Stimulated activated CD8-positive, alpha-beta memory T cell treated with anti-CD3 and anti-CD28 coated beads, Interleukin-12 subunit alpha, Interleukin-12 subunit beta, amount 100 ng/mL, for 1 hour (primary cell): ENCODE data around the gene MAP3K13.
"Not testable (repeated sequence)": the region's sequence is repeated elsewhere in the genome, so short reads cannot be mapped to it uniquely, and the experiment has no call there.

Experiments used
- DNase-seq: peaks from one replicate; pipeline ENCODE4 v3.0.0-alpha.2; 2020; ENCODE audit warnings: low read depth

The MAP3K13 gene

DNA sequence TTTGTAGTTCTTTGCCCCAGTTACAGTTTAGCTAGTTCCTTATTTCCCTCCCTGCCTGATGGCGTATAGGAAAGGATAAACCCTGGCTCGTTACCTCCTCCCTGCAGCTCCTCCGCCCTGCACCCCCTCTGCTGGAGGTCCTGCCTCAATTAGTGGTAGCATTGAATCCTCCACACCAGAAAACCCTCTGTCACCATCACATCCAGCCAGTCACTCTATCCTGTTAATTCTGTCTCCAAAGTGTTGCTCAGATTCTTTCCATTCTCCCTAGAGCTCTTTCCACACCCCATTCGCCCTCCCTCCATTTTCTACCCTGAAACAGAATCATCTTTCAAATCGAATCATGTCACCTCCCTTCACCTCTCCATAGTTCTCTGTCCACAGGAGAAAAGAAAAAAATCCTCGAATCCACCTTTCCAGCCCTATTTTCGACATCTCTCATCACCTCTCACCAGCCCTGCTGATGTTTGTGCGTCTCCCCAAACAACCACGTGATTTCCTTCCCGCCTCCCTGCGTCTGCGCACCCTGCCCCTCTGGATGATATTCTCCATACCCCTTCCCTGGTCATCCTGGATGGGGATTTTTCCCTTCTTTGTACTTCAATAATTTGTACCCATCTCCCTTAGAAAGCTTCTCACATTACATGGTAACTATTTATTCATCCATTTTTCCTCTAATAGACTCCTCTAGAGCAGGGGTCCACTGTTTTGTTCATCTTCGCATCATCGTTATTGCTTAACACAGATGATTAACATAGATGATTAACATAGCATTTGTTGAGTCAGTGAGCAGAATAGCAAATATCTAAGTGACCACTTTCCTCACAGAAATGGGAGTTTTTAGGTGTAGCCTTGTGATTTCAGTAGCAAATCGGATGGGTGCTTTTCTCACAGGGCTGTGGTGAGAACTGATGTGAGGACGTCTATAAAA is 37.1 kb downstream of the MAP3K13 start:
- no peak for DNase-seq

DNA sequence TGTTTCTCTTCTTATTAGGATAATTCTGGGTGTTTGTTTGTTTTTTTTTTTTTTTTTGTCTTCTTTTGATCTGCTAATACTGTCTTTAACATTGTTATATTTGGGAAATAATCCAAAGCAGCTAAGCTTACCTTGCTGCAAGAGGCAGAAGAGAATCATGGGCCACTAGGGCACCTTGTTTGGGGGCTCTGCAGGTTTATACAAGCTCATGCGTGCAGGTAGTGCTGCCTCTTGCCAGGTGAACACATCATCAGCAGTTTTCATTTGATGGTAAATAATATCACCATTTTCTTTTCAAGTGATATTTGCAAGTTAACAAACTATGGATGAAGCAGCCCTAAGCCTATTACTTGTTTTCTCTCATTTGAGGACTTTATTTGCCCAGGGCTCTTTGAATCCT is 37.9 kb downstream of the MAP3K13 start:
- no peak for DNase-seq

DNA sequence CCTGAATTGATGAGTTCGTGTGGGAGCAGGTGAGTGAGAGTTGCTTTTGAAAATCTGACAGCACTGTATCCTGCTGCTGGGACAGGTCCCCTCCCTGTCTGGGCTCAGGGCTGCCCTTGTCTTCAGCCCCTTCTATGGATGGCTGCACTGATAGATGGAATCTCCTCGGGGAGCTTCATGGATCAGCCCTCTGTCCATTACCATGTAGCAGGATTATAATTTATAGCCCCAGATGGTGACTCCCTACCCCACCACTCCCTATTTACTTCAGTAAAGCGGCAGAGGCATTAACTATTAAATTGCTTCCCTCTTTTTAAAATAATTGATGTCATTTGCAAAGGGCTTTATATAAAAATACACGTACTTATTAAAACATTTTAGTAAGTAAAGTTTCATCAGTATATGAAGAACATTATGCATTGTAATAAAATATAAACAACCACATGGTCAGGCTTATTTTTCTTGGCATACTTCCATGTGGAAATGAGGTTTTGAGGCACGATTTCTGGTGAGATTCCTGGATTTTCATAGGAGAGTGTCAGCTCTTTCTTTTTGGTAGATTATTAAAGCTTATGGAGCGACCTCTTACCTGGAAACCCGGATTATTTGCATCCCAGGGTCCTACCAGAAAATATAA is 38.5 kb downstream of the MAP3K13 start:
- no peak for DNase-seq

DNA sequence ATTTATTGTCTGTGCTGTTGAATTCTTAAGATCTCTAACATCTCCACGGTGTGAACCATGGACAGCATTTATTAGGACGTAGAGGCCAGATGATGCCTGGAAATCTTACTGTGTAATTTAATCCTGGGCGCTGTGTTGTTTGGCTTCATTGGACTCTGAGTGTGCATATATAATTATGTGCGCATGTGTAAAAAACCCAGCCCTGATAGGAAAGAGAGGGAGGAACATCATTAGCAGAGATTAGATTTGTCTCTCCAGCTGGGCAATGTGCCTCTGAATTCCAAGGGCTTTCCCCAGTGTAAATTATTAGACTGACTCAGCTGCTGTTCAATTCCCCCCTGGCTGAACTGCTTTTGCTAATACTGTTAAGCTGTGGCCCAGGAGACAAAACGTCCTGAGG is 39.6 kb downstream of the MAP3K13 start:
- DNase-seq = no peak

DNA sequence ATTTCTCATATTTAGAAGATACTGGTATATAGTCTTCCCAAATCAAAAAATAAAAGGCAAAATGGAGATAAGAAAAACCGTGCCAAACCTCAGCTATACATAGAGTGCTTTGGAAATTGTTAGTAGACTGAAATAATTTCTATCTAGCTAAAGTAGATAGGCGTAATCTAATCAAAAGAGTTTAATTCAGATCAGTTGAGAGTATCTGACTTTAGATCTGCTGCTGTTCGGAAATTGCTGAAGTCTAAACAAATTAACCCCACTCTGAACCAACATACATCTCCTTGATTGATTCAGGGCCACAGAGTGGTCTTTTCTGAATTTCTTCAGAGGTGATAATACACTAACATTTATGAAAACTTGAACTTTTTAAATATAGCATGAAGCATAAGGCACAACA is 40.1 kb downstream of the MAP3K13 start:
- DNase-seq = no peak

DNA sequence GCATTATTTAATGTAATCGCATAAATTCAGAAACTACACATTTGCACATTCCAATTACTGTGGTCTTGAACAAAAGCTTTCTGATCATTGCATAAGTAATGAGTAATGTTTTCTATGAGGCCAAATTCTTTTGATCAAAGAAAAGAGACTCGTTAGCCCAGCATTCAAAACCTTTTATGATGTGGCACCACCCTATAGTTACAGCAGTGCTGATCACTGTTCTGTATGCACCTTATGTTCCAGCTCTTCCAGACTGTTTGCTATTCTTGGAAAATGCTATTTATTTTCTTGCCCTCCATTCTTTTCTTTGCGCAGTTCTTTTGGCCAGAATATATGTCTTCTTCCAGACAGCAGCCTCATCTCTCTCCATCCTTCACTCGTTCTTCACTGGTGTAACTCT is 42.3 kb downstream of the MAP3K13 start:
- no peak for DNase-seq

DNA sequence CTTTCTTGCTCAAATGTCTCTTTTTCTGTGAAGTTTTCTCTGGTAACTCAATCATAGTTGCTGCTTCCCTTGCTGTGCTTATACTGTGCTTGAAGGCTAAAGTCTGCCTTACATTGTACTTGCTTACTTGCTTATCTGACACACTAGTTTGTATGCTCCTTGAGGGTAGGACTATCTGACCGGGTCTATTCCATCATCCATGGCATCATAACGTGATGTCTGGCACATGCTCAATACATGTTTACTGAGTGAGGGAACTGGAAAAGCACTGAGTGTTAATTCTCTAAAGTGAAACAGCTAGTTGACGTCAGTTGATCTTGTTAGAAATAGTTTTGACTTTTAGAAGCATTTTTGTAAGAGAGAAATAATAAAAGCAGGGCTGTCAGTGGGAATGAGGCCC is 42.7 kb downstream of the MAP3K13 start:
- DNase-seq = no peak

DNA sequence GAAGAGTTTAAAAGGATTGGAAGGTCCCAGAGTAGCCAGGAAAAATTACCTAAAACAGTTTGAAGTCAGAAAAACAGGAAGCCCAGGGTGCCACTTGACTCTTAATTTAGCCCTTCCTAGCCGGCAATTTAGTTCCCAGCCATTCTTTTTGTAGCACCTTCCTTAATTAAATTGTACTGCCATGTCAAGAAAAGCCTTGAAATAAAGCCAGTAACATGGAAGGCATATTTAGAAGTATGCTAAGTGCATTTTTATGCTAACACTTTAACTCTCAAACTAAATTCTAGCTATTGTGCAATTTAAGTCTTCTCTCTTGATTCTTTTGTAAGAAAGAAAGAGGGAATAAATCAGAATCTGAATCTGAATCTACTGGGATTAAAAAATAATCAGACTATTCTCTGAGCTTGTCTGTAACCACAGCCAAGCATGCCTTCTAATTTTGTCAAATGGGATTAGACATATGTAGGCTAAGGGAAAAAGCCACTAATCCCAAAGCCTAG is 43.2 kb downstream of the MAP3K13 start:
- no peak for DNase-seq

DNA sequence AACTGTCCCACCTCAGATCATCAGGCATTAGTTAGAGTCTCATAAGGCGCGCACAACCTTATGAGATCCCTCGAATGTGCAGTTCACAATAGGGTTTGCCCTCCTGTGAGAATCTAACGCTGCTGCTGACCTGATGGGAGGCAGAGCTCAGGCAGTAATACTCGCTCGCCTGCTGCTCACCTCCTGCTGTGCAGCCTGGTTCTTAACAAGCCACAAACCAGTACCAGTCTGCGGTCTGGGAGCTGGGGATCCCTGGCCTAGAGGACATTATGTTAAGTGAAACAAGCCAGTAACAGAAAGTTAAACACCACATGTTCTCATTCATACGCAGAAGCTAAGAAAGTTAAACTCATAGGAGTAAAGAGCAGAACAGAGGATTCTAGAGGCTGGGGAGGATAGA is 47.0 kb downstream of the MAP3K13 start:
- no peak for DNase-seq

DNA sequence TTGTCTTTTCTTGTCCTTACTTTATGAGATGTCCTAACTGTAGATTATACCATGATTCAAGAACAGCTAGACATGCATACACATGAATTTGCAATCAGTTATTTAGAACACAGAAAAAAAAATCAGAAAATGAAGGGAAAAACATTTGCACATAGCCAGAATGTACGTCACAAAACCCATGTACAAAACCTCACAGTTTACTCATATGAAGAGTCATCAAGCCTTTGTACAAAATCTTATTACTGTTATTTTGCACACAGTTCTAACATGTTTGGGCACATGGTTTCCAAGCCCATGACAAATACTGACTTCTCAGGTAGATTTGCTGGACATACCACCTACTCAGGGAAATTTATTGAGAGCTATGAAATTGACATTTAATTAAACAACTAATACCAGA is 48.2 kb downstream of the MAP3K13 start:
- no peak for DNase-seq

DNA sequence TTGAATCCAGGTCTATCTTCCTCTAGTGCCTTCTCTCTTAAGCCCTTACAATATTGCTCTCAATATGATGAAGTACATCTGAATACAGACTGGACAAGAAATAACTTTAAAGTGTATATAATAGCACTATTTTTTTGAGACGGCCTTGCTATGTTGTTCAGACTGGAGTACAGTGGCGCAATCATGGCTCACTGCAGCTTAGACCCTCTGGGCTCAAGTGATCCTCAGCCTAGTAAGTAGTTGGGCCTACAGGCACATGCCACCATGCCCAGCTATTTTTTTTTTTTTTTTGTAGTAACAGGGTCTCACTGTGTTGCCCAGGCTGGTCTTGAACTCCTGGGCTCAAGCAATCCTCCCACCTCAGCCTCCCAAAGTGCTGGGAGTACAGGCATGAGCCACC is 53.6 kb downstream of the MAP3K13 start:
- no peak for DNase-seq

DNA sequence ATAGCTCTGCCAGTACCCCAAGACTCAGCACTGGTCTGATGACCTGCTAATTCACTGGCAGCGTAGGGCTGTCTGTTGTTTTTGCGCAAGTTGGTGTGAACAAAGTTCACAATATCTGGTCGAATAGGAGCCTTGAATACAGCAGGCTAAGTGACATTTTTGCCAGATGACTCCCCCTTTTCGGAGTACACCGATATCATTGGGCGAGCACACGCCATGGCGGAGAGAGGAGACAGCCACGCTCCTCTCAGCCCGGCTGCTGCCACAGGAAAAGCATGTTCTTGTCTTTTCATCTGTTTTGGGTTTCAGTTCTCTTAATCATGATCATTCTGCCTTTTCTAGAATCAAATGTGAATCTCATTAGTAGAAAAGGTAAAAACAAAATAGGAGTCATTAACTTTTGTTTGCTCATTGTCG is 55.6 kb downstream of the MAP3K13 start:
- not testable (repeated sequence) for DNase-seq

DNA sequence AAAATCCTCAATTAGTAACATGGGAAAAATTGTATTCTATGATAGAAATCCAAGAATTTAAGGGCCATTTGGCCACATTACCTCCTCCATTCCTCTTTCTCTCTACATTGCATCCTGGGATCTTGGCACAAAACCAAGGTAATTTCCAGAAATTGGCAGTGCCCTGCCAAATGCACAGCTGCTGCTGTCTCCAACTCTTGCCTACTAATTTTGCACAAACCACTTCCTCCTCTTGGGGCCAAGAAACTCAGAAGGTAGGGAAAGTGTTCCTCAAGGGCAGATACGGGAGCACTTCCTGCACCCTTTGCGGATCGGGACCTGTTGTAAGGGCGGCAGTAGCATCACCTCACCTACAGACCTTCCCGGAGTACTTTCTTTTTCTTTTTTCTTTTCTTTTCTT is 57.8 kb downstream of the MAP3K13 start:
- DNase-seq = no peak

DNA sequence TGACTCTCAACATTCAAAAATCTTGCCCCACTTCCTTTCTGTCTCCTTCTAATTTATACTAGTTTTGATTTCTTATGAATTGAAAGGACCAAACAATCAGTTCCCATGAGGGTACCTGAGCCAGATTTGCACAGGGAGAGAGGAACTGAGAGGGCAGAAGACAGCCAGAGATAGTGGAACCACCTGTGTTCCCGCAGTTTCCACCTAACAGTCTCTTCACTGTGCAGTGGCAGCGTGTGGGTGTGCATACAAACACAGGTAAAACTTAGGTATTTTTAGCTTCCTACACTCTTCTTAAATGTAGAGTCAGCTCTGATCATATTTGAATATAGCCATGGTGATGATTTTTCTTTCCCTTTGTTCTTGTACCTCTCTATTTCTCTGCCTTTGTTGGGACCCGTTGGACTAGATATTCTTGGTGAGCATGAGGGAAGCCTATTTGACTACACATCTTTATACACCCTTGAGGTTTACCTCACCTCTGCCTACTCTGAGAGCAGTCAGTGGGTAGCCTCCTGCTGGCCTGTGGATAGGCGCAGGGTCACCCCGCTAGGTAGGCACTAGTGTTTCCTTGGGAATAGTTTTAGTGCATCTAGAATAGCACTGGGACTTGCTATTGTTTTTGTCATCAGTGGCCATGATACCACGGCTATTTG is 58.8 kb downstream of the MAP3K13 start:
- DNase-seq = no peak

DNA sequence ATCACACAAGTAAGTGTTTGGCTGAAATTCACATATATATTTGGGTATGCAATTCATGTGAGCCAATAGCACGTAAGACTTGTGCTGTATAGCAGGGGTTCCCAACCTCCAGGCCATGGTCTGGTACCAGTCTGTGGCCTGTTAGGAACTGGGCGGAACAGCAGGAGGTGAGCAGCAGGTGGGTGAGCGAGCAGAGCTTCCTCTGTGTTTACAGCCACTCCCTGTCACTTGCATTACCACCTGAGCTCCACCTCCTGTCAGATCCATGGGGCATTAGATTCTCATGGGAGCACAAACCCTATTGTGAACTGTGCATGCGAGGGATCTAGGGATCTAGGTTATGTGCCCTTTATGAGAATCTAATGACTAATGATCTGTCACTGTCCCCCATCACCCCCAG is 59.7 kb downstream of the MAP3K13 start:
- no peak for DNase-seq

DNA sequence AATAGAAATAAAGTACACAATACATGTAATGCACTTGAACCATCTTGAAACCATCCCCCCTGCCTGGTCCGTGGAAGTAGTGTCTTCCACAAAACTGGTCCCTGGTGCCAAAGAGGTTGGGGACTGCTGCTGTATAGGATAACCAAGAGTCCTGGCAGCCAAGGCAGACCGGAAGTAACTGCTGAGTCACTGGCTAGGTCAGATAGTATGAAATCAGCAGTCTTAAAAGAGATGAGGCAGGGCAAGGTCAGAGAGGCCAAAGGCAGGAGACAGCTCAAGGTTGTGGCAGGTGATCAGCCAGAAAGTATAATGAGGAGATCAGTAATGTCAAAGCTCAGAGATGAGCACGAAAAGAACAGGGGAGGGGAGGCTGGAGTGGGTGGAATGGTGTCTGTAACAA is 60.2 kb downstream of the MAP3K13 start:
- DNase-seq = no peak

DNA sequence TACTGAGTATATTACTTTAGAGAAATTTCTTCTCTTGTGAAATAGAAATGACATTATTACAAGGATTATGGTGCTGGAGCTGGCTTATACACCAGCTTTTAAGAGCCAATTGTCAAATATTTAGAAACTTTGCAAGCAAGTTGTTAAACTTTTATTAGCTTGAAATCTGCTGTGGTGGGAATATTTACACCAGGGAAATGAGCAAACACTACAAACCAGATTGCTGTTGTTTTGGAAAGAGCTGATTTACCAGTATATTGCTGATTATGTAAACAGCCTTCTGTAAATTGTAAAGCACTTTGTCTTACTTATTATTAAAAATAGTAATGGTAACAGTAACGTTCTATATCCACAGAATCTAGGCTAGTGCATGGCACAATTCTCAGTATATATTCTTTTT is 61.5 kb downstream of the MAP3K13 start:
- DNase-seq = no peak

DNA sequence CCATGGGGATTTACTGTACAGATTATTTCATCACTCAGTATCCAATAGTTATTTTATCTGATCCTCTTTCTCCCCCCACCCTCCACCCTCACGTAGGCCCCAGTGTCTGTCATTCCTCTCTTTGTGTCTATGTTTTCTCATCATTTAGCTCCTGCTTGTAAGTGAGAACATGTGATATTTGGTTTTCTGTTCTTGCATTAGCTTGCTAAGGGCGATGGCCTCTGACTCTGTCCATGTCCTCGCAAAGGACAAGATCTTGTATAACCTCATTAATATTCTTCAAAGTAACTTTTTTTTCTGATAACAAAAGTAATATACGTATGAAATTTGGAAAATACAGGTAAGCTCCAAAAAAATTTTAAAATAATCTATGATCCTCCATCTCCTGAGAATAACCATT is 67.4 kb downstream of the MAP3K13 start:
- no peak for DNase-seq

DNA sequence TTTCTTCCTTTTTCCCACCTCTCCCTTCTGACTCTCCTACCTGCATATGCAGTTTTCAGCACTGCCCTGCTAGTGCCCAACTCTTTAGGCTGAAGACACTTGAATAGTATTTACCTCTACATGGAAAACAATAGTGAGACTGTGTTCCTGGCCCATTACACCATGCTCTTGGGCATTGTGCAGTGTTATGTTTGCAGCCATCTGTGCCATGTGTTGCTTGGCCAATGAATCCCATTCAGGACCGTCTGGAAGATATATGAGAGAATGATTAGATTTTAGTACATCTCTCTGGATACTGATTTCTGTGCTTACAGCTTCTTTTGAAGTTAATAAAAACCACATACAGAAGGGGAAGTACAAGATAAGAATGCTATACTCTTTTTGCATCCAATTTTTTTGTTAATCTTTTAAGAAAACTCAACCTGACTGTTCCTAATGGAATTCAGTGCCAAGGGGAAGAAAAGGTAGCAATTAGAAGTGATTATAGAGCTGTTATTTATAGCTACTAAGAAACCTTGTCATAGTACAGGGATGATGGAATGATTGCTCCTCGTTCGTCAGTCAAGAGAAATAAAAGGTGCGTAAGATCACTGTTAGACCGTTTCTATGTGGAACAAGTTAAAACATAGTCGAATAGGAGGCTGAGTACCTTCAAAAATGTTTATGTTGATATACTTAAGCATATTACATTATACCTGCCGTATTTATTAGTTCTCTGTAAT is 77.0 kb downstream of the MAP3K13 start:
- no peak for DNase-seq

DNA sequence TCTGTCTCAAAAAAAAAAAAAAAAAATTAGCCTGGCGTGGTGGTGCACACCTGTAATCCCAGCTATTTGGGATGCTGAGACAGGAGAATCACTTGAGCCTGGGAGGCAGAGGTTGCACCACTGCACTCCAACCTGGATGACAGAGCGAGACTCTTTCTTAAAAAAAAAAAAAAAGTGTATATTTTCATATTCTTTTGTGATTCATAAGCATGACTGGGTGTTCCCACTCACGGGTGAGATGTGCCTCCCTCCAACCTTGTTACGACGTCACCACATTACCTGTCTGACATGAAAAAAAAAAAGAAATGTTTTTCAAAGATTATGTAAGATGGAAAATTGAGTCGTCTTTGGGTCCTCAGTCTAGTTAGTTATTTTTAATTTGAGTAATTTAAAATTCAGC is 79.1 kb downstream of the MAP3K13 start:
- no peak for DNase-seq

DNA sequence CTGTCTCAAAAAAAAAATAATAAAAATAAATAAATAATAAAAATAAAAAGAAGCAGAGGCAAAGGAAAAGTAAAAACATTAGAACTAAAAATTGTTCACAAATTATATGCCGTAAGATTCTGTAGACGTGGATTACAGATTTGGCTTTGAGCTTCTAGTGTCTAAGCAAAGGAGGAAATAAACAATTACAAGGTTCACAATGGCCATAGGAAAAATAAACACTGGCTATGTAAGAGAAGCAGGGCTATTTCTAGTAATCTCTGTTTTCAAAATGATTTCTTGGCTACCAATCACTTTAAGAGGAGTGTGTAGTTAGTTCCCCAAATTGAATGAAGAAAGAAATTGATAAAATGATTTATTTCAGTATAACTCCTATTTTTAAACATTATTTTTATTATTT is 81.4 kb downstream of the MAP3K13 start:
- DNase-seq = no peak

DNA sequence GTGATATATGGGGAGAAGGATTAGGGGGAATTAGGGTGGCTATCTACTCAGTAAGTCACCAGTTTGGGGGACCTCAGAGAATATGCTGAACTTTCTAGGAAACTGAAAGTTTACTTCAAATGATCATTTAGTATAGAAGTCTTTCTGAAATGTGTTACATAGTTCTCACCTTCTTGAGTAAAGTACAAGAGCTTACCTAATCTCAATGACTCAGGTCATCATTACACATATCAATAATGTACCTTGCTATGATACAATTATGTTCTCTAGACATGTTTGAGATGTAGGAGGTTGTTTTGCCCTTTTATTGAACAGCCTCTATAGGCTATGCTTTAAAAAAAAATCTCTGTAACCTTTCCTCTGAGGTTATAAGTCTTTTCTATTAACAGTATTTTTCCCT is 85.2 kb downstream of the MAP3K13 start:
- no peak for DNase-seq
